Measurements from ENCODE around the gene ARHGEF19.
A peak's percentile ranks its signal among the peaks of the same experiment; 100 is the strongest.
"Not testable (repeated sequence)": the region's sequence is repeated elsewhere in the genome, so short reads cannot be mapped to it uniquely, and the experiment has no call there.

The ARHGEF19 gene

GRCh38 chr1:16217061-16217785 lies 4.8 kb upstream of the ARHGEF19 start:
- Mint-ChIP-seq H3K4me1 (peaks cover 16% of the 10 kb centered on the region), H3K27ac (no peak overlapping the region)

GRCh38 chr1:16215882-16216753 lies 3.7 kb upstream of the ARHGEF19 start:
- no peaks in the 10 kb centered on the region for H3K9me3 Mint-ChIP-seq
- H3K4me1 Mint-ChIP-seq: peaks cover 16% of the 10 kb centered on the region
- H3K27ac Mint-ChIP-seq: no peak overlapping the region
- H3K36me3 Mint-ChIP-seq: no peaks in the 10 kb centered on the region
- peak overlapping the region; percentile 82 for H3K4me3 Mint-ChIP-seq
- H3K27me3 Mint-ChIP-seq: no peaks in the 10 kb centered on the region

More at GRCh38 chr1:16217061-16217785, 4.8 kb upstream of the ARHGEF19 start:
- no peaks in the 10 kb centered on the region for H3K36me3 Mint-ChIP-seq
- H3K27me3 Mint-ChIP-seq: no peaks in the 10 kb centered on the region
- peak overlapping the region; percentile 82 for H3K4me3 Mint-ChIP-seq
- H3K9me3 Mint-ChIP-seq: no peaks in the 10 kb centered on the region

- not testable (repeated sequence) for H3K4me3 Mint-ChIP-seq
- peaks cover 16% of the 10 kb centered on the region for H3K4me1 Mint-ChIP-seq
Observed at GRCh38 chr1:16215240-16215639, 2.8 kb upstream of the ARHGEF19 start.

GRCh38 chr1:16213544-16213943 lies 1.1 kb upstream of the ARHGEF19 start:
- H3K36me3 Mint-ChIP-seq, H3K27me3 Mint-ChIP-seq, H3K27ac Mint-ChIP-seq, H3K9me3 Mint-ChIP-seq, H3K4me3 Mint-ChIP-seq: not testable (repeated sequence)
- H3K4me1 Mint-ChIP-seq: peaks cover 16% of the 10 kb centered on the region

More at GRCh38 chr1:16215240-16215639, 2.8 kb upstream of the ARHGEF19 start:
- H3K27ac Mint-ChIP-seq, H3K9me3 Mint-ChIP-seq, H3K27me3 Mint-ChIP-seq, H3K36me3 Mint-ChIP-seq: not testable (repeated sequence)

- no peaks in the 10 kb centered on the region for H3K9me3 Mint-ChIP-seq
- H3K4me3 Mint-ChIP-seq: no peak overlapping the region
- peaks cover 11% of the 10 kb centered on the region for H3K4me1 Mint-ChIP-seq
- no peaks in the 10 kb centered on the region for H3K27me3 Mint-ChIP-seq
- no peak overlapping the region for H3K27ac Mint-ChIP-seq
- H3K36me3 Mint-ChIP-seq: no peaks in the 10 kb centered on the region
Observed at GRCh38 chr1:16213013-16213412, 561 bp upstream of the ARHGEF19 start.

GRCh38 chr1:16211824-16212223 lies 628 bp downstream of the ARHGEF19 start:
- Mint-ChIP-seq H3K9me3 (no peaks in the 10 kb centered on the region), H3K27ac (no peak overlapping the region), H3K4me3 (no peak overlapping the region), H3K36me3 (no peaks in the 10 kb centered on the region), H3K27me3 (no peaks in the 10 kb centered on the region), H3K4me1 (peaks cover 10% of the 10 kb centered on the region)

- Mint-ChIP-seq H3K27ac (no peak overlapping the region), H3K4me3 (no peak overlapping the region), H3K36me3 (no peaks in the 10 kb centered on the region), H3K27me3 (no peaks in the 10 kb centered on the region), H3K9me3 (no peaks in the 10 kb centered on the region), H3K4me1 (peaks cover 10% of the 10 kb centered on the region)
Observed at GRCh38 chr1:16210581-16210980, 1.9 kb downstream of the ARHGEF19 start.

GRCh38 chr1:16209847-16210407 lies 2.5 kb downstream of the ARHGEF19 start:
- no peaks in the 10 kb centered on the region for H3K27me3 Mint-ChIP-seq
- no peak overlapping the region for H3K4me3 Mint-ChIP-seq
- H3K27ac Mint-ChIP-seq: no peak overlapping the region
- H3K36me3 Mint-ChIP-seq: no peaks in the 10 kb centered on the region
- H3K4me1 Mint-ChIP-seq: peaks cover 10% of the 10 kb centered on the region
- no peaks in the 10 kb centered on the region for H3K9me3 Mint-ChIP-seq

GRCh38 chr1:16209132-16209846 lies 3.2 kb downstream of the ARHGEF19 start:
- Mint-ChIP-seq H3K9me3 (no peaks in the 10 kb centered on the region), H3K27me3 (no peaks in the 10 kb centered on the region), H3K36me3 (no peaks in the 10 kb centered on the region), H3K4me1 (peaks cover 16% of the 10 kb centered on the region), H3K4me3 (peak overlapping the region; percentile 1), H3K27ac (no peak overlapping the region)

- Mint-ChIP-seq H3K4me1 (peaks cover 21% of the 10 kb centered on the region), H3K9me3 (no peaks in the 10 kb centered on the region), H3K36me3 (peaks cover 2% of the 10 kb centered on the region), H3K27me3 (no peaks in the 10 kb centered on the region), H3K4me3 (no peak overlapping the region), H3K27ac (no peak overlapping the region)
Observed at GRCh38 chr1:16208270-16208987, 4.0 kb downstream of the ARHGEF19 start.

- H3K4me3 Mint-ChIP-seq: peak overlapping the region; percentile 86
- no peaks in the 10 kb centered on the region for H3K27me3 Mint-ChIP-seq
- H3K27ac Mint-ChIP-seq: peak overlapping the region; percentile 98
- peaks cover 23% of the 10 kb centered on the region for H3K4me1 Mint-ChIP-seq
- no peaks in the 10 kb centered on the region for H3K9me3 Mint-ChIP-seq
- peaks cover 2% of the 10 kb centered on the region for H3K36me3 Mint-ChIP-seq
Observed at GRCh38 chr1:16207318-16208269, 4.9 kb downstream of the ARHGEF19 start.

- Mint-ChIP-seq H3K36me3 (peaks cover 2% of the 10 kb centered on the region), H3K27ac (peak overlapping the region; percentile 98), H3K9me3 (no peaks in the 10 kb centered on the region), H3K27me3 (no peaks in the 10 kb centered on the region), H3K4me3 (peak overlapping the region; percentile 86), H3K4me1 (peaks cover 23% of the 10 kb centered on the region)
Observed at GRCh38 chr1:16206547-16207317, 5.7 kb downstream of the ARHGEF19 start.

GRCh38 chr1:16205891-16206546 lies 6.4 kb downstream of the ARHGEF19 start:
- Mint-ChIP-seq H3K4me1 (peaks cover 23% of the 10 kb centered on the region), H3K36me3 (peaks cover 2% of the 10 kb centered on the region), H3K27me3 (no peaks in the 10 kb centered on the region), H3K9me3 (no peaks in the 10 kb centered on the region), H3K4me3 (peak overlapping the region; percentile 86), H3K27ac (peak overlapping the region; percentile 91)

Measured in activated naive CD4-positive, alpha-beta T cell treated with anti-CD3 and anti-CD28 coated beads, Interleukin-2, amount 50 U/mL, for 24 hours (primary cell).